Measurements from ENCODE around the gene GNG12. TPM values are rescaled to one million over a fixed set of nuclear protein-coding genes. Genes with fewer than 3 reads are reported as not detected.

Gene GNG12
- total and polyA plus RNA-seq, 8 donors: 21.7 to 189 (median 59.6) TPM

GRCh38 chr1:67710417-67710816, 122.8 kb downstream of the GNG12 start:
- no peaks in the 10 kb centered on the region for H3K27me3 ChIP-seq
- H3K9me3 ChIP-seq: no peaks in the 10 kb centered on the region
- no peak for DNase-seq
- H3K27ac ChIP-seq: peak overlapping the region; percentile 19 to 78 (median 69)
- peaks cover 0 to 17% (median 5%) of the 10 kb centered on the region in 4 donors for H3K36me3 ChIP-seq
- WGBS, 5 donors: 40 to 52% (median 48%) methylated on average over 5 of the region's 5 CpGs
- TF ChIP-seq, protein P1, sequence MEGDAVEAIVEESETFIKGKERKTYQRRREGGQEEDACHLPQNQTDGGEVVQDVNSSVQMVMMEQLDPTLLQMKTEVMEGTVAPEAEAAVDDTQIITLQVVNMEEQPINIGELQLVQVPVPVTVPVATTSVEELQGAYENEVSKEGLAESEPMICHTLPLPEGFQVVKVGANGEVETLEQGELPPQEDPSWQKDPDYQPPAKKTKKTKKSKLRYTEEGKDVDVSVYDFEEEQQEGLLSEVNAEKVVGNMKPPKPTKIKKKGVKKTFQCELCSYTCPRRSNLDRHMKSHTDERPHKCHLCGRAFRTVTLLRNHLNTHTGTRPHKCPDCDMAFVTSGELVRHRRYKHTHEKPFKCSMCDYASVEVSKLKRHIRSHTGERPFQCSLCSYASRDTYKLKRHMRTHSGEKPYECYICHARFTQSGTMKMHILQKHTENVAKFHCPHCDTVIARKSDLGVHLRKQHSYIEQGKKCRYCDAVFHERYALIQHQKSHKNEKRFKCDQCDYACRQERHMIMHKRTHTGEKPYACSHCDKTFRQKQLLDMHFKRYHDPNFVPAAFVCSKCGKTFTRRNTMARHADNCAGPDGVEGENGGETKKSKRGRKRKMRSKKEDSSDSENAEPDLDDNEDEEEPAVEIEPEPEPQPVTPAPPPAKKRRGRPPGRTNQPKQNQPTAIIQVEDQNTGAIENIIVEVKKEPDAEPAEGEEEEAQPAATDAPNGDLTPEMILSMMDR (IDR thresholded peaks at IDR 0.05): no peak
- TF ChIP-seq POLR2A (IDR thresholded peaks at IDR 0.05) (no peak), POLR2AphosphoS5 (IDR thresholded peaks at IDR 0.05) (no peak), EP300 (IDR thresholded peaks at IDR 0.05) (no peak)
- intact Hi-C loops (cut with DNase I; ENCODE audit: low total_unique reads): no loop called here
- peaks cover 40 to 80% (median 66%) of the 10 kb centered on the region in 4 donors for H3K4me1 ChIP-seq
- no peak overlapping the region for H3K4me3 ChIP-seq

DNA sequence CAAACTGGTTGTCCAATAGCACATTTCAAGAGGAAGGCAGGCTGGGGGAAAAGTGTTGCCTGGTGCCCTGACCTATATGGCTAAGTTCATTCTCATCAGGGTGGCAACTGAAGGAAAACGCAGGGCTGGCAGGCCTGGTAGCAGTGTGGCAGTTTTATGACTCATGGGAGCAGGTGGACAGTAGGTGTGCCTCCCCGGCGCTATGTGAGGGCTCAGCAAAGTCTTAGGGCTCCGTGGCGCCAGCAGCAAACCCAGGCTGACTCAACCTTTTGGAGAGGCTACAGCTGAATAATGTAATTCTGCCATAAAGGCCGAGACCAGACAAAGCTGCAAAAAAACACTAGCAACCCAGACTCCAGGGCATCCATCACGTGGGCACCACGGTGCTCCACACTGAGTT, 124.7 kb downstream of the GNG12 start:
- peaks cover 6 to 35% (median 22%) of the 10 kb centered on the region in 4 donors for H3K36me3 ChIP-seq
- 76 to 92% (median 84%) methylated on average over 8 of the region's 8 CpGs for WGBS, 5 donors
- no peaks in the 10 kb centered on the region for H3K27me3 ChIP-seq
- DNase-seq: peak in 1 of 2 donors; percentile 50
- H3K9me3 ChIP-seq: no peaks in the 10 kb centered on the region
- no peak overlapping the region for H3K4me3 ChIP-seq
- H3K4me1 ChIP-seq: peaks cover 26 to 63% (median 50%) of the 10 kb centered on the region in 4 donors
- TF ChIP-seq POLR2AphosphoS5 (IDR thresholded peaks at IDR 0.05) (peak in 1 of 3 donors; percentile 10), EP300 (IDR thresholded peaks at IDR 0.05) (no peak), POLR2A (IDR thresholded peaks at IDR 0.05) (no peak)
- TF ChIP-seq, protein P1 (IDR thresholded peaks at IDR 0.05): no peak
- intact Hi-C loops (cut with DNase I; ENCODE audit: low total_unique reads): no loop called here
- peak overlapping the region in 2 of 5 donors; percentile 40 to 43 for H3K27ac ChIP-seq

DNA sequence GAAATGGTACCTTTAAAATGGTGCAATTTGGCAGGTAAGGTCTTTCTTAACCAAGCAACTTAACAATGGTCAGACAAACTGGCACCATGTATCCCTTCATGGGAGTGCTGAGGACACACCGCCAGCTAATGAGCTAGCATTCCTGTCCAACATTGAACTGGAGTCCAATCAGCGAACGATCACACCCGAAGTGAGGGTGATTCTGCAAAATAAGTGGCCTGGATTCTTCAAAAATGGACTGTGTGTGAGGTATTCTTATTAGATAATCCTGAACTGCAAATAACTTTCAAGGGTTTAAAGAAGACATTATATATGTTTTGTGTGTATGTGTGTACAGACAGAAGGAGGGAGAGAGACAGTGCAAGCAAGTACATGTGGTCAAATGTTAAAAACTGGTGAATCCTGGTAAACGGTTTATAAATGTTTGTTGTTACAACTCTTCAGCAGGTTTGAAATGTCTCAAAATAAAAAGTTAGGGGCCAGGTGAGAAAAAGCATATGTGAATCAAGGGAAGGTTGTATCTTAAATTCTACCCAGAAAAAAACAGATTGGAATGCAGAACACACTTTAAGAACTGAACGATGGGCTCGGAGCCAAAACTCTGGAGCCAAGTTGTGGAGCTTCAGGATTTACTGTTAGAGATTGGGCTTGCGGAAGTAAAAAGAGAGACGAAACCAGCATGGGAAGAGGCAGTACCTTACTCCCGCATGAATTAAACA, 127.4 kb downstream of the GNG12 start:
- peak in 1 of 2 donors; percentile 56 for DNase-seq
- Histone ChIP-seq H3K36me3 (peaks cover 6 to 35% (median 28%) of the 10 kb centered on the region in 4 donors), H3K27me3 (no peaks in the 10 kb centered on the region), H3K9me3 (no peaks in the 10 kb centered on the region), H3K4me1 (peaks cover 0 to 36% (median 23%) of the 10 kb centered on the region in 4 donors), H3K27ac (peak overlapping the region in 3 of 5 donors; percentile 18 to 60 (median 36)), H3K4me3 (no peak overlapping the region)
- intact Hi-C loops (cut with DNase I; ENCODE audit: low total_unique reads): no loop called here
- no peak for TF ChIP-seq POLR2A (IDR thresholded peaks at IDR 0.05)
- TF ChIP-seq, protein P1 (IDR thresholded peaks at IDR 0.05): no peak
- TF ChIP-seq EP300 (IDR thresholded peaks at IDR 0.05): no peak
- no peak for TF ChIP-seq POLR2AphosphoS5 (IDR thresholded peaks at IDR 0.05)
- 71 to 83% (median 79%) methylated on average over 10 of the region's 10 CpGs for WGBS, 5 donors

DNA sequence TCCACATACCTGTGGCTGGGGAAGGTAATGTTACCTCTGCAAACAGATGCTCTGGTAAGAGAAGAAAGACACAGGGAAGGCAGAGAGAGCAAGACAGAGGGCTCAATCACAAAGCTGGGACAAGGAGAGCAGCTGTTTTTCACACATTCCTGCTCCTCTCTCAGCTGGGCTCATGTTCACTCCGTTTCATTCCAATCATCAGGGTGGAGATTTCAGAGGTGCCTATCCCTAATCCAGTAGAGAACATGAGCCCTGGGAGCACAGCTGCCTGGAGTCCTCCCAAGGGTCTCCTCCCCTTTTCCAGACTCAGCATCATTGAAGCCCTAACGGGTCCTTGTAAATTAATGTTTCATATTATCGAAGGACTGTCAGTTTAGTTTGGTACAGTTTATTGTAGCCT, 128.9 kb downstream of the GNG12 start:
- no peak overlapping the region for H3K27ac ChIP-seq
- H3K27me3 ChIP-seq: no peaks in the 10 kb centered on the region
- no peak overlapping the region for H3K4me3 ChIP-seq
- intact Hi-C loops (cut with DNase I; ENCODE audit: low total_unique reads): no loop called here
- H3K4me1 ChIP-seq: peaks cover 0 to 29% (median 15%) of the 10 kb centered on the region in 4 donors
- DNase-seq: no peak
- H3K9me3 ChIP-seq: no peaks in the 10 kb centered on the region
- H3K36me3 ChIP-seq: peaks cover 6 to 35% (median 29%) of the 10 kb centered on the region in 4 donors
- WGBS, 5 donors: 81 to 95% (median 87%) methylated on average over 3 of the region's 3 CpGs
- TF ChIP-seq EP300 (IDR thresholded peaks at IDR 0.05) (no peak), POLR2A (IDR thresholded peaks at IDR 0.05) (no peak), POLR2AphosphoS5 (IDR thresholded peaks at IDR 0.05) (no peak)
- TF ChIP-seq, protein P1 (IDR thresholded peaks at IDR 0.05): no peak

All from stomach (tissue), 9 donors.